Stimulated activated CD4-positive, alpha-beta T cell treated with anti-CD3 and anti-CD28 coated beads, Interleukin-15, amount 100 ng/mL, for 24 hours (primary cell): Measurements from ENCODE around the gene ZNF586.
"Not testable (repeated sequence)": the region's sequence is repeated elsewhere in the genome, so short reads cannot be mapped to it uniquely, and the experiment has no call there.

Experiments used
- DNase-seq: peaks from one replicate; pipeline ENCODE4 v3.0.0-alpha.2; 2020

ZNF586 gene

DNA sequence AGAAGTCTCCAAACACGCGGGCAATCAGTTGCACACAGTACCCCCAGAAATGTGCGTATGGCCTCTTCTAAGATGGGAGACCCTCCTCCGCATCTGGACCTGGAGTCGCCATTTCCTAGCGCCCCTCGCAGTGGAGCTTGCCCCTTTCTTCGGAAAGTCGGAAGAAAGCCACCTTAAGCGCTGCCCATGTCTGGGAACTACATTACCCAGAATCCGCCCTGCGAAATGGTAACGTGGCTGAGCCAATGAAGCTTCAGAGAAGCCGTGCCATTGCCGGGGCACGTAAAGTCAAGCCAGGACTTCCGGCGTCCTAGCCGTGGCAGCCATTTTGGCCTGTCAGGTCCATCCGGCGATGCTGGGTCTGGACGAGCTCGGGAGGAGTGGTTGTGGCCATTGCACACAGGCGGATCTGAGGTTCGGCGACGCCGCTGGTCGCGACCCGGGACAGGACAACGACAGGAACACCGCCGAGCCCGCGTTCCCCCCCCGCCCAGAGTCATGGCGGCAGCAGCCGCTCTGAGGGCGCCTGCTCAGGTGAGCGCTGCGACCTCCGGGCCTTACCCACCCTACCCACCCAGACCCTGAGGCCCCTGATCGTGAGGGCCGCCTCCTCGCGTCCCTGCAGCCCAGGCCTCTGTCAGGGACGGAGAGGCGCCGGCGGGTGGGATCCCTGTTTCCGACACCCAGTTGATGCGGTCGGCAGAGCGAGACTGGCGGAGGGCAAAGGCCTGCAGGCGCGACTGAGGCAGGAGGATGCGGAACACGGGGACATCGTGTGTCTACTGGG lies at the start of gene ZNF586:
Gene ZNF586, plus strand, starts transcription at position 332 of the 787 bp plus-strand sequence. Its CDS starts 167 bp downstream, at position 499.
- DNase-seq: peak; percentile 90

- no peak for DNase-seq
These were observed 49.5 kb upstream of the ZNF586 start for GRCh38 chr19:57719901-57720519.

GRCh38 chr19:57720878-57721277 lies 48.6 kb upstream of the ZNF586 start:
- DNase-seq: no peak

DNA sequence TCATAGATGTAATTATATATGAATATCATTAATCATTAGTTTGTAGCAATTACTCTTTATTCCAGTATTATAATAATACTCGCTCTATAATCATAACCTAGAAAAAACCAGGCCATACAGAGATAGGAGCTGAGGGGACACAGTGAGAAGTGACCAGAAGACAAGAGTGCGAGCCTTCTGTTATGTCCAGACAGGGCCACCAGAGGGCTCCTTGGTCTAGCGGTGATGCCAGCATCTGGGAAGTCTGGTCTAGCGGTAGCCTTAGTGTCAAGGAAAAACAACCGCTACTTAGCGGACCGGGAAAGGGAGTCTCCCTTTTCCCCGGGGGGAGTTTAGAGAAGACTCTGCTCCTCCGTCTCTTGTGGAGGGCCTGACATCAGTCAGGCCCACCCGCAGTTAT lies 31.2 kb upstream of the ZNF586 start:
- peak; percentile 52 for DNase-seq

DNA sequence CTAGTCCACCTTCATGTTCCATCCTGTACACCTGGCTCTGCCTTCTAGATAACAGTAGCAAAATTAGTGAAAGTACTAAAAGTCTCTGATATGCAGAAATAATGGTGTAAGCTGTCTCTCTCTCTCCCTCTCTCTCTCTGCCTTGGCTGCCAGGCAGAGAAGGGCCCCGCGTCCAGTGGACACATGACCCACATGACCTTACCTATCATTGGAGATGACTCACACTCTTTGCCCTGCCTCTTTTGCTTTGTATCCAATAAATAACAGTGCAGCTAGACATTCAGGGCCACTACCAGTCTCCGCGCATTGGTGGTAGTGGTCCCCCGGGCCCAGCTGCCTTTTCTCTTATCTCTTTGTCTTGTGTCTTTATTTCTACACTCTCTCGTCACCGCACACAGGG lies 30.7 kb upstream of the ZNF586 start:
- not testable (repeated sequence) for DNase-seq

GRCh38 chr19:57746580-57747471 lies 22.6 kb upstream of the ZNF586 start, which contains the start of gene ZNF776:
Gene ZNF776, plus strand, starts transcription at chr19:57746815. Its CDS starts 244 bp downstream, at chr19:57747059.
- DNase-seq: peak; percentile 85

GRCh38 chr19:57747472-57747807 lies 22.0 kb upstream of the ZNF586 start:
- no peak for DNase-seq

DNA sequence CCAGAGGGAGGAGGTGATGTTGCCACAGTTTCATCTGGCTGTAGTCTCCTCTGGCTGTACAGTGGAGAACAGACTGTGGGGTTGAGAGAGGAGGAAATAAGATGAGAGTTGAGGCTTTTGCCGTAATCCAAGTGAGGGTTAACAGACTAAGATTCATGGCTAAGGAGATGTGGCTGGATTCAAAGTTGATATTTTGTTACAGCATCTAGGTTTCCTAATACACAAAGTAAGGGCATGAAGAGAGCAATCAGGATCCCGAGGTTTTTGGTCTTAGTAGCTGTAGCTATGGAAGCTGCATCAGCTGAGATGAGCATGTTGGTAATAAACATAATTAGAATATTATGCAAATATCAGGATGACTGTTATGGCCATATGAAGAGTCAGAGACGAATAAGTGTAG lies 21.4 kb upstream of the ZNF586 start:
- no peak for DNase-seq

GRCh38 chr19:57754091-57754673 lies 15.3 kb upstream of the ZNF586 start:
- no peak for DNase-seq

DNA sequence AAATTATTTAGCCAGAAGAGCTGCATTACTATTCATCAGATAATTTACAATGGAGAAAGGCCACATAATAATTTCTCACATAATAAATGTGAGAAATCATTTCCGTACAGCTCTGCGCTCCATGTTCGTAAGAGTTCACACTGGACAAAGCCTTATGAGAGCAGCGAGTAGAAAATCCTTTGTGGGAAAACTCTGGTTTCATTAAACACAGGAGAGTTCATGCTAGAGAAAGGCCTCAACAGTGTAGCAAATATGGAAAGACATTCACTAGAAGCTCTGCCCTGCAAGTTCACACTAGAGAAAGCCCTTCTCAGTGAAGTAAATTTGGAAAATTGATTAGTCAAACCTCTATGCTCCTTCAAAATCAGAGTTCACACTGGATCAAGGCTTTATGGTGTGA lies 14.4 kb upstream of the ZNF586 start:
- no peak for DNase-seq

DNA sequence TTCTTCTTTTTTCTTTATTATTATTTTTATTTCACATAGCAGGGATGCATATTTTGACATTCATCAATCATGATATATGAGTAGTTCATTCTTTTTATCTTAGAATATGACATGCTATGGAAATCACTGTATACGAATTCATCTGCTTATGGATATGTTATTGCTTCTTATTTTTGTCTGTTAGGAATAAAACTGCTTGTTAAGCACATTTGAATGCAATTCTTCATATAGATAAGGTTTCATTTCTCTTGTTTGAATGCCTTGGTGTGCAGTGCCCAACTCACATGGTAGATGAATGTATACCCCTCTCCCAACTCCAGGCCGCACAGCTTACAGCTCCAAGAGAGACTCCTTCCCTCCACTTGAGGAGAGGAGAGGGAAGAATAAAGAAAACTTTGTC lies 11.5 kb upstream of the ZNF586 start:
- DNase-seq: no peak

DNA sequence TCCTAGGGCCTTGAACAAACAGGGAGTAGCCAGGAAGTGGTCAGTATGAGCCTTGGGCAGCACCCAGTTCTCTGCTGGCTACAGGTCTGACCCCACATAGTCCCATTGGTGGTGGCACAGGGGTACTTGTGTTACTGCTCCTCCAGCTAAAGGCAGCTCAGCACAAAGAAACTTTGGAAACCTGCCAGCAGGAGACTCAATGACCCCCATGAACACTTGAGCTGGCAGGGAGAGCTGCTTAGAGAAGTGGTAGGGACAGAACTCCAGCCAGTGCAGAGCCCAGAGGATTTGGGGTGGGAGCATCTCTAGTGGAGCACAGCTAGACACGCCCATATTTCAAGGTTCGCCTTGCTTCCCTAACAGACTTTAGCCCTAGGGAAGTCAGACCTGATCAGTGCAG lies 10.4 kb upstream of the ZNF586 start:
- DNase-seq: no peak

GRCh38 chr19:57771417-57771816 lies 1.9 kb downstream of the ZNF586 start:
- no peak for DNase-seq

DNA sequence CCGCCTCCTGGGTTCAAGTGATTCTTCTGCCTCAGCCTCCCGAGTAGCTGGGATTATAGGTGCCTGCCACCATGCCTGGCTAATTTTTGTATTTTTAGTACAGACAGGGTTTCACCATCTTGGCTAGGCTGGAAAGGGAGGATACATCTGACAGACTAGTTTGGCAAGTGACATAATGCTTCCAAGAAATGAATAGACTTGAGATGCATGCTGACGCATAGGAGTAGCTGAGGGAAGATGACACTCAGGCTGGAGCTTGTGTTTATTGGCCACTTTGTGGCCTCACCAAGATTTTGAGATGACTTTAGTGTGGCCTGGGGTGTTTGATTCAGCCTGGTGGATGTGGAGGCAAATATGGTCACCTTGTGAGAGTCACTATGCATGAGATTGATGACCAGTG lies 4.0 kb downstream of the ZNF586 start:
- no peak for DNase-seq

GRCh38 chr19:57776764-57777296 lies 7.4 kb downstream of the ZNF586 start:
- DNase-seq: no peak

DNA sequence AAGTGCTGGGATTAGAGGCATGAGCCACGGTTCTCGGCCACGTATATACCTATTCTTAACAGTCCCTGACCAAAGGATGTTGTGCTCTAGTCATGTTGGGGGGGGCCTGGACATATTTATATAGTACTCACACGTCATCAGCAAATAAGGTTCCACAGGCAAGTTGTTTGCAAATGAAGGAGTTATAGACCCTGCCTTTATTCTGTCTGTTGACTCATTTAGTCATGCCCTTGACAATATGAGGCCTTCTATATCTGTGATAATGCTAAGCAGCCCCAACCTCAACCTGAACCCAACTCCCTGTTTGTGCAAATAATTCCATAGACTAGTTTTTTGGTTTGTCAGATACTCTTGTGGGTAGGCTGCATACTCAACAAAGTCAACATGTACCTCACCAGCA lies 8.9 kb downstream of the ZNF586 start:
- DNase-seq: no peak

- DNase-seq: no peak
These were observed 9.9 kb downstream of the ZNF586 start for GRCh38 chr19:57779220-57779845.

DNA sequence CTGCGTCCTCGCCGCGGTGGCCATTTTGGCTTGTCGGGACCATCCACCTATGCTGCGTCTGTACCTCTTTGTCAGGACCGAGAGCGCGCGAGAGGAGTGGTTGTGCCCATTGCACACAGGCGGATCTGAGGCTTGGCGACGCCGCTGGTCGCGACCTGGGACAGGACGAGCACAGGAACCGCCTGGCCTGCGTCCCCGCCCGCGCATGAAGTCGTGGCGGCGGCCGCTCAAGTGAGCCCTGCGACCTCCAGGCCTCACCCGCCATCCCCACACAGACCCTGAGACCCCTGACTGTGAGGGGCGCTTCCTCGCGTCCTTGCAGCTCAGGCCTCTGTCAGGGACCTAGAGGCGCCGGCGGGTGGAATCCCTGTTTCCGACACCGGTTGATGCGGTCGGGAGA lies 16.8 kb downstream of the ZNF586 start:
- DNase-seq: no peak

DNA sequence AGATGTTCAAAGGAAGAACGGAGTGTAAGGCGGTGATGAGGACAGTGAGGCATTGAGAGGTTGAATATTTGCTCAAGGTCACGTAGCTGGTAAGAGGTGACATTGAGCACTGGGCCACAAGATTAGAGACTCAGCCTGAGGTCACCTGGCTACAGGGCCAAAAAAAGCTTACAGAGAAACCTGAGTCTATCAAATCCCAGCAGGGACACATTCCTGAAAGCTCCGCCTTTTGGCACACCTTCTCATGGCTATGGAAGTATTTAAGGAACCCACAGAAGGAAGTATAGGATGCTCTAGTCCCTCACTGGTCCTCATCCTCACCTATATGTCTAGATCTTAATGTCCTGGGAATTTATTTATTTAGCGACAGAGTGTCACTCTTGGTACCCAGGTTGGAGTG lies 17.4 kb downstream of the ZNF586 start:
- DNase-seq: no peak

DNA sequence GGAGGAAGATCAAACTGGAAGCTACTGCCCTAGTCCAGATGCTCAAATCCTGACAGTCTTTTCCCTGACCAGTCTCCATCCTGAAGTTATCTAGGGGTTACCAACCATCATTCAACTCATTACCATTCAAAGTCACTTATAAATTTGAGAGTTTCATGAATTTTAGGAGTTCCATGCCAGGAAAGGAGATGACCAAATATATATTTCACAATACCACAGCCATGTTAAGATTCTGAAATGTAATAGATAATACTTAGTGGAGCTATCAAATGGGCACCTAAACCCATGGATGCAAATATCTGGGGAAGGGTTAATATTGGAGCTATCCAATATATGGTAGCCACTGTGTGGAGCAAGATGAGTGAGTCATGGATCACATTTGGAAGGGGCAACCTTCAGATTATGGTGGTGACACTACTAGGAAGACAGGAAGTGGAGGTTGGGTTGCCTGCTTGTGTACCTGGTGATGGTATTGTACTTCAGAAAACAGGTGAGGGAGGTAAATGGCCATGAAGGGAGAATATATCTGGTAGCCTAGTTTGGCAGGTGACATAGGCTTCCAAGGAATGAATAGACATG lies 18.7 kb downstream of the ZNF586 start:
- no peak for DNase-seq

GRCh38 chr19:57789288-57789687 lies 19.8 kb downstream of the ZNF586 start:
- no peak for DNase-seq

GRCh38 chr19:57796580-57796979 lies 27.1 kb downstream of the ZNF586 start:
- not testable (repeated sequence) for DNase-seq
